K562 (cell line): Measurements from ENCODE around the gene SOAT1. TPM values are rescaled to one million over a fixed set of nuclear protein-coding genes. Genes with fewer than 3 reads are reported as not detected.

ENCODE experiments used
- ATAC-seq: fragments of 200-7000 bp; cut with Tn5 transposase; 3 replicates; pipeline ENCODE4 v1.9.1; 2020; ENCODE audit warnings: moderate library complexity
- BruUV-seq: library from RNA; stranded (reverse); fragments of 400-500 nt; replicated peaks from 2 replicates; lab custom pipeline; 2021; lab: Mats Ljungman, UMichigan
- CTCF ChIA-PET: fragments of 300-600 bp; formaldehyde crosslinking; extraction: SDS; loops from one replicate; lab custom pipeline; 2021; ENCODE audit warnings: low intra/inter-chr PET ratio; lab: Yijun Ruan, JAX
- POLR2A ChIA-PET: fragments of 300-600, 350-650 bp; sonication (Branson Sonifier 250); formaldehyde crosslinking; extraction: SDS; loops from one replicate; lab custom pipeline; 2021; ENCODE audit warnings: antibody characterized with exemption, inconsistent platforms; lab: Yijun Ruan, JAX
- DNase-seq, 4 experiments: peaks; one replicate each; pipeline versions ENCODE4 v3.0.0 to v3.0.0-alpha.2; 2011 to 2018; ENCODE audit warnings: low spot score in 3 of 4, mixed read lengths in 3 of 4; ENCODE audit errors: extremely low read depth in 1 of 4
- FAIRE-seq: peaks from 2 replicates; lab custom pipeline; 2011; peaks lifted over from hg19 to GRCh38; lab: Jason Lieb, UNC
- H2AFZ ChIP-seq: 2 replicates; pipeline ENCODE4 v1.6.0; 2011; ENCODE audit warnings: low read depth, low read length, control low read depth, inconsistent platforms
- H3K27ac ChIP-seq: fragments of 200-600 bp; 3 replicates; pipeline ENCODE4 v1.8.0; 2011; ENCODE audit warnings: low read depth, mild to moderate bottlenecking, control low read depth, inconsistent platforms, low read length, moderate library complexity, mixed read lengths; ENCODE audit errors: extremely low read depth
- H3K27me3 ChIP-seq, 2 experiments: fragments of 300-600 bp in 1 of 2; 2 replicates in 1 of 2; 3 replicates in 1 of 2; pipeline versions ENCODE4 v1.6.0 to v1.8.0; 2011; ENCODE audit warnings: inconsistent platforms in 2 of 2, low read length in 2 of 2, mild to moderate bottlenecking in 1 of 2, mixed read lengths in 1 of 2, moderate library complexity in 1 of 2; ENCODE audit not compliant: control insufficient read depth in 2 of 2, insufficient read depth in 2 of 2
- H3K36me3 ChIP-seq: fragments of 300-600 bp; 3 replicates; pipeline ENCODE4 v1.8.0; 2011; ENCODE audit warnings: mild to moderate bottlenecking, low read length, inconsistent platforms; ENCODE audit not compliant: control insufficient read depth, insufficient read depth
- H3K4me1 ChIP-seq, 2 experiments: fragments of 200-600 bp in 1 of 2; replicated peaks in 1 of 2; 2 replicates in 1 of 2; 3 replicates in 1 of 2; pipeline versions ENCODE4 v1.5.1 to v1.8.0; 2011; ENCODE audit warnings: inconsistent platforms in 2 of 2, low read length in 2 of 2, mild to moderate bottlenecking in 1 of 2, mixed read lengths in 1 of 2, moderate library complexity in 1 of 2; ENCODE audit not compliant: control insufficient read depth in 2 of 2, insufficient read depth in 2 of 2
- H3K4me2 ChIP-seq: 2 replicates; pipeline ENCODE4 v1.6.1; 2011; ENCODE audit warnings: low read length, control low read depth, inconsistent platforms, mixed read lengths; ENCODE audit not compliant: insufficient read depth
- H3K4me3 ChIP-seq: fragments of 200-600 bp; sonication (generic), shearing (Covaris generic); 2 replicates; pipeline ENCODE4 v1.5.1; 2016; ENCODE audit warnings: control low read depth, inconsistent platforms
- H3K79me2 ChIP-seq: fragments of 200-600 bp; 3 replicates; pipeline ENCODE4 v1.8.0; 2011; ENCODE audit warnings: low read length, inconsistent platforms; ENCODE audit not compliant: control insufficient read depth, insufficient read depth
- H3K9ac ChIP-seq, 2 experiments: 2 replicates each; pipeline versions ENCODE4 v1.6.0 to v1.6.1; 2011; ENCODE audit warnings: low read depth in 2 of 2, low read length in 2 of 2, control low read depth in 1 of 2, inconsistent platforms in 1 of 2, mild to moderate bottlenecking in 1 of 2, mixed read lengths in 1 of 2; ENCODE audit not compliant: insufficient read depth in 1 of 2
- H3K9me1 ChIP-seq: one replicate; pipeline ENCODE4 v1.6.0; 2011; ENCODE audit warnings: inconsistent platforms, mild to moderate bottlenecking, low read length, moderate library complexity; ENCODE audit not compliant: control insufficient read depth, insufficient read depth
- H3K9me3 ChIP-seq: replicated peaks from 2 replicates; pipeline ENCODE4 v1.5.1; 2011; ENCODE audit warnings: low read depth, low read length, inconsistent platforms; ENCODE audit not compliant: control insufficient read depth, insufficient read depth
- H4K20me1 ChIP-seq: replicated peaks from 2 replicates; pipeline ENCODE4 v1.6.1; 2011; ENCODE audit warnings: low read length, inconsistent platforms, mixed read lengths; ENCODE audit not compliant: control insufficient read depth, insufficient read depth
- BCOR ChIP-seq: fragments of 450-650 bp; IDR thresholded peaks from 2 replicates; pipeline ENCODE4 v1.6.1; 2016
- BMI1 ChIP-seq: fragments of 150-350 bp; IDR thresholded peaks from 2 replicates; pipeline ENCODE4 v1.6.1; 2014; ENCODE audit warnings: low read length
- CBX5 ChIP-seq: IDR thresholded peaks from 2 replicates; pipeline ENCODE4 v1.6.1; 2014; ENCODE audit warnings: low read depth, borderline replicate concordance
- ESRRA ChIP-seq: fragments of 450-650 bp; IDR thresholded peaks from 2 replicates; pipeline ENCODE4 v1.6.1; 2014; ENCODE audit warnings: low read depth, mild to moderate bottlenecking, moderate library complexity, borderline replicate concordance
- GATAD2A ChIP-seq: fragments of 450-650 bp; IDR thresholded peaks from 2 replicates; pipeline ENCODE4 v1.6.1; 2017
- GTF2F1 ChIP-seq: IDR thresholded peaks from 2 replicates; pipeline ENCODE4 v1.6.1; 2011; ENCODE audit warnings: low read depth, low read length, improper control_type of control experiment
- MEF2A ChIP-seq: IDR thresholded peaks from 2 replicates; pipeline ENCODE4 v1.6.1; 2011; ENCODE audit warnings: low read depth, mild to moderate bottlenecking, low read length, moderate library complexity; ENCODE audit not compliant: control insufficient read depth
- PRPF4 ChIP-seq: fragments of 200-400 bp; formaldehyde crosslinking; IDR thresholded peaks from one replicate; pipeline ENCODE4 v1.6.1; 2017; ENCODE audit warnings: low read length, low read depth, mild to moderate bottlenecking; ENCODE audit not compliant: insufficient read depth, poor library complexity, severe bottlenecking
- SRSF9 ChIP-seq: fragments of 200-400 bp; formaldehyde crosslinking; IDR thresholded peaks from 2 replicates; pipeline ENCODE4 v1.6.1; 2017; ENCODE audit warnings: low read depth, low read length, borderline replicate concordance
- ZNF175 ChIP-seq: fragments of 200-800 bp; sonication (Bioruptor generic); IDR thresholded peaks from 2 replicates; pipeline ENCODE4 v1.6.1; 2016; ENCODE audit warnings: low read depth, mild to moderate bottlenecking, missing genetic modification characterization, missing compliant biosample characterization
- ZNF224 ChIP-seq: sonication (generic); formaldehyde crosslinking; IDR thresholded peaks from 2 replicates; pipeline ENCODE4 v1.8.0; 2022; ENCODE audit warnings: mild to moderate bottlenecking, missing genetic modification reagents
- WGBS: fragments of 100-300 bp; shearing (Covaris generic); methylation state at CpG from one replicate; pipeline ENCODE4 v1.1.6; 2016; ENCODE audit warnings: low coverage, mixed read lengths; ENCODE audit not compliant: insufficient coverage; ENCODE audit errors: missing lambda C conversion rate; 5-methylcytosine and 5-hydroxymethylcytosine counted together
- in situ Hi-C: fragments of 300-500 bp; cut with MboI; formaldehyde crosslinking; loops from 4 replicates; pipeline ENCODE4 v1.15.0; 2018; ENCODE audit warnings: inconsistent platforms, mixed read lengths
- intact Hi-C: fragments of 100-400 bp; cut with micrococcal nuclease; formaldehyde crosslinking; loops from 2 replicates; pipeline ENCODE4 v1.14.2; 2022
- polyA plus RNA-seq, 8 experiments: library from polyadenylated mRNA; depleted of rRNA in 4 of 8; stranded (reverse) in 5 of 8; unstranded in 3 of 8; fragments of >200 nt; fragmentation: Nextera tagmentation in 2 of 8; fragmentation: Illumina TruSeq in 1 of 8; extraction: Ambion mirVana in 2 of 8; extraction: Trizol in 1 of 8; gene quantifications; 2 replicates each; pipeline versions ENCODE4 v1.2.1 to v1.2.3, GENCODE V29; 2011 to 2014; ENCODE audit warnings: inconsistent platforms in 1 of 8, missing spikeins in 1 of 8
- total RNA-seq, 7 experiments: library from RNA; depleted of rRNA in 6 of 7; stranded (reverse); fragments of >200 nt in 6 of 7; fragmentation: Illumina TruSeq in 2 of 7; extraction: Trizol in 2 of 7; gene quantifications; 2 replicates each; pipeline versions ENCODE4 v1.2.1 to v1.2.3, GENCODE V29; 2011 to 2021; ENCODE audit warnings: low replicate concordance in 1 of 7
- TF ChIP-seq, protein P1 (sequence below): fragments of 450-650 bp; formaldehyde crosslinking; IDR thresholded peaks from 2 replicates; pipeline ENCODE4 v1.4.0; 2020; ENCODE audit warnings: mild to moderate bottlenecking
- TF ChIP-seq, protein P2 (sequence below): sonication (generic); formaldehyde crosslinking; IDR thresholded peaks from 2 replicates; pipeline ENCODE4 v1.8.0; 2022; ENCODE audit warnings: missing genetic modification reagents, mild to moderate bottlenecking, borderline replicate concordance

SOAT1 gene
- total and polyA plus RNA-seq, 9 of the 15 experiments (the other 6 are each of a cell fraction or from before 2014, with no cell fraction given): 5.5 to 29.1 (median 17.3) TPM

GRCh38 chr1:179321533-179322216, 28.1 kb downstream of the SOAT1 start (continued):
- TF ChIP-seq, protein P1, sequence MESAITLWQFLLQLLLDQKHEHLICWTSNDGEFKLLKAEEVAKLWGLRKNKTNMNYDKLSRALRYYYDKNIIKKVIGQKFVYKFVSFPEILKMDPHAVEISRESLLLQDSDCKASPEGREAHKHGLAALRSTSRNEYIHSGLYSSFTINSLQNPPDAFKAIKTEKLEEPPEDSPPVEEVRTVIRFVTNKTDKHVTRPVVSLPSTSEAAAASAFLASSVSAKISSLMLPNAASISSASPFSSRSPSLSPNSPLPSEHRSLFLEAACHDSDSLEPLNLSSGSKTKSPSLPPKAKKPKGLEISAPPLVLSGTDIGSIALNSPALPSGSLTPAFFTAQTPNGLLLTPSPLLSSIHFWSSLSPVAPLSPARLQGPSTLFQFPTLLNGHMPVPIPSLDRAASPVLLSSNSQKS (CRISPR knock-in tag): no peak
- TF ChIP-seq GATAD2A: no peak
- peak; percentile 81 for TF ChIP-seq BCOR
- no peak for TF ChIP-seq BMI1

DNA sequence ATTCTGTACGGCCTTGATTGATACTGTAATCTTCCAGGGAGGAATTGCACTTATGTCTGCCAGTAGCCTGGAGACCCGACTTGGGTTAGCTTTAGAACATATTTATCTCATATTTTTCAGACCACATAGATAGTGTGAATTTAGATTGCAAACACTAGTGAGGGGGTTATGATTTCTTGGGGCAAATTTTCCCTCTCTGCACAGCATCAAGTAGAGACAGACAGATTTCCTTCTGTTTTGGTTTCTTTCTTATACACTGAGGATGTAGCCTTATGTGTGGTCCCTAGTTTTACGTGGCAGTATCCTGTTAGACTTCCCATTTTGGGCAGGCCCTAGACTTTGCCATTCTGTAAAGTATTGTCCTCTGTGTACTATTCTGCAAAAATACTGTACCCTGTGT, 29.0 kb downstream of the SOAT1 start:
- BruUV-seq: no TSS peak
- Histone ChIP-seq H3K27me3 (no peaks in the 10 kb centered on the region), H3K27ac (no peak overlapping the region), H3K9ac (no peak overlapping the region), H3K4me2 (no peak overlapping the region), H3K79me2 (no peaks in the 10 kb centered on the region), H2AFZ (no peak overlapping the region), H4K20me1 (no peaks in the 10 kb centered on the region), H3K9me1 (no peaks in the 10 kb centered on the region), H3K9me3 (no peaks in the 10 kb centered on the region), H3K36me3 (no peaks in the 10 kb centered on the region), H3K4me1 (no peaks in the 10 kb centered on the region), H3K4me3 (no peak overlapping the region)
- no peak for TF ChIP-seq SRSF9
- TF ChIP-seq, protein P2, sequence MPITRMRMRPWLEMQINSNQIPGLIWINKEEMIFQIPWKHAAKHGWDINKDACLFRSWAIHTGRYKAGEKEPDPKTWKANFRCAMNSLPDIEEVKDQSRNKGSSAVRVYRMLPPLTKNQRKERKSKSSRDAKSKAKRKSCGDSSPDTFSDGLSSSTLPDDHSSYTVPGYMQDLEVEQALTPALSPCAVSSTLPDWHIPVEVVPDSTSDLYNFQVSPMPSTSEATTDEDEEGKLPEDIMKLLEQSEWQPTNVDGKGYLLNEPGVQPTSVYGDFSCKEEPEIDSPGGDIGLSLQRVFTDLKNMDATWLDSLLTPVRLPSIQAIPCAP (CRISPR knock-in tag): no peak
- TF ChIP-seq ZNF175: no peak
- no peak for TF ChIP-seq ZNF224 (CRISPR knock-in tag)
- no peak for TF ChIP-seq ESRRA
- no peak for TF ChIP-seq MEF2A
- no peak for TF ChIP-seq GTF2F1
- TF ChIP-seq PRPF4: no peak
- no peak for TF ChIP-seq CBX5
- ATAC-seq (no peak), FAIRE-seq (no peak), DNase-seq (no peak)
- POLR2A ChIA-PET: no interaction called here
- WGBS: 60% methylated on average over 3 of the region's 3 CpGs
- intact Hi-C loops: no loop called here
- CTCF ChIA-PET: no interaction called here
- in situ Hi-C loops: no loop called here
